SK-N-SH treated with all-trans-retinoic acid at 6 μM for 48 hours (cell line): ENCODE measurements around the gene DOCK4.

Source experiments
- ATAC-seq: fragments of 200-7000 bp; cut with Tn5 transposase; 3 replicates; pipeline ENCODE4 v1.9.1; 2020; ENCODE audit warnings: mild to moderate bottlenecking, moderate library complexity
- ARNTL ChIP-seq: fragments of 450-650 bp; formaldehyde crosslinking; IDR thresholded peaks from 2 replicates; pipeline ENCODE4 v1.5.0; 2020; ENCODE audit warnings: low read depth, mild to moderate bottlenecking, moderate library complexity, borderline replicate concordance
- BACH2 ChIP-seq: fragments of 250-450 bp; sonication (Bioruptor Pico); IDR thresholded peaks from 2 replicates; pipeline ENCODE4 v1.9.0; 2021; ENCODE audit warnings: mild to moderate bottlenecking, borderline replicate concordance
- CSDC2 ChIP-seq: fragments of 250-450 bp; sonication (Bioruptor Pico); IDR thresholded peaks from 2 replicates; pipeline ENCODE4 v1.5.0; 2020; ENCODE audit warnings: mild to moderate bottlenecking, moderate library complexity
- ESRRG ChIP-seq: fragments of 250-450 bp; sonication (Bioruptor Pico); IDR thresholded peaks from 2 replicates; pipeline ENCODE4 v1.6.1; 2021; ENCODE audit warnings: mild to moderate bottlenecking
- GLIS3 ChIP-seq: fragments of 250-450 bp; sonication (Bioruptor Pico); IDR thresholded peaks from 2 replicates; pipeline ENCODE4 v1.5.0; 2020; ENCODE audit warnings: mild to moderate bottlenecking, moderate library complexity
- ISL1 ChIP-seq: fragments of 250-450 bp; sonication (Bioruptor Pico); IDR thresholded peaks from 2 replicates; pipeline ENCODE4 v2.1.2; 2022; ENCODE audit warnings: mild to moderate bottlenecking, moderate library complexity
- OSR1 ChIP-seq: fragments of 250-450 bp; sonication (Bioruptor Pico); IDR thresholded peaks from 2 replicates; pipeline ENCODE4 v1.8.0; 2022; ENCODE audit warnings: moderate library complexity, mild to moderate bottlenecking, inconsistent platforms
- PPARA ChIP-seq: fragments of 250-450 bp; sonication (Bioruptor Pico); IDR thresholded peaks from 2 replicates; pipeline ENCODE4 v1.5.0; 2020; ENCODE audit warnings: mild to moderate bottlenecking, borderline replicate concordance
- RARB ChIP-seq: fragments of 250-450 bp; sonication (Bioruptor Pico); IDR thresholded peaks from 2 replicates; pipeline ENCODE4 v1.8.0; 2021; ENCODE audit warnings: mild to moderate bottlenecking, moderate library complexity
- SNAI2 ChIP-seq: fragments of 250-450 bp; sonication (Bioruptor Pico); IDR thresholded peaks from 2 replicates; pipeline ENCODE4 v1.5.0; 2020; ENCODE audit warnings: mild to moderate bottlenecking, moderate library complexity
- TCF4 ChIP-seq: fragments of 250-450 bp; sonication (Bioruptor Pico); IDR thresholded peaks from 2 replicates; pipeline ENCODE4 v1.8.0; 2021; ENCODE audit warnings: mild to moderate bottlenecking, moderate library complexity, borderline replicate concordance
- TOX ChIP-seq: fragments of 250-450 bp; sonication (Bioruptor Pico); IDR thresholded peaks from 2 replicates; pipeline ENCODE4 v1.8.0; 2021; ENCODE audit warnings: mild to moderate bottlenecking, moderate library complexity, borderline replicate concordance
- ZC3H10 ChIP-seq: fragments of 250-450 bp; sonication (Bioruptor Pico); IDR thresholded peaks from 2 replicates; pipeline ENCODE4 v1.5.1; 2021; ENCODE audit warnings: mild to moderate bottlenecking, moderate library complexity
- ZFP3 ChIP-seq: fragments of 250-450 bp; sonication (Bioruptor Pico); IDR thresholded peaks from 2 replicates; pipeline ENCODE4 v1.5.0; 2020; ENCODE audit warnings: mild to moderate bottlenecking, moderate library complexity
- ZFP30 ChIP-seq: fragments of 450-650 bp; formaldehyde crosslinking; IDR thresholded peaks from 2 replicates; pipeline ENCODE4 v1.5.0; 2022; ENCODE audit warnings: mild to moderate bottlenecking, moderate library complexity
- ZNF565 ChIP-seq: fragments of 450-650 bp; formaldehyde crosslinking; conservative IDR thresholded peaks from 2 replicates; pipeline ENCODE4 v1.5.0; 2020; ENCODE audit warnings: low read depth, mild to moderate bottlenecking, moderate library complexity
- ZNF70 ChIP-seq: fragments of 450-650 bp; formaldehyde crosslinking; IDR thresholded peaks from 2 replicates; pipeline ENCODE4 v1.5.0; 2020; ENCODE audit warnings: mild to moderate bottlenecking, moderate library complexity
- ZNF8 ChIP-seq: fragments of 450-650 bp; formaldehyde crosslinking; IDR thresholded peaks from 2 replicates; pipeline ENCODE4 v1.5.0; 2020; ENCODE audit warnings: mild to moderate bottlenecking, moderate library complexity
- TF ChIP-seq, protein P1 (sequence below): fragments of 250-450 bp; sonication (Bioruptor Pico); IDR thresholded peaks from 2 replicates; pipeline ENCODE4 v1.8.0; 2021; ENCODE audit warnings: low read depth, mild to moderate bottlenecking, moderate library complexity, borderline replicate concordance
- TF ChIP-seq, protein P2 (sequence below): fragments of 250-450 bp; sonication (Bioruptor Pico); IDR thresholded peaks from 2 replicates; pipeline ENCODE4 v1.5.1; 2020; ENCODE audit warnings: low read depth, mild to moderate bottlenecking, moderate library complexity
- TF ChIP-seq, protein P3 (sequence below): fragments of 250-450 bp; sonication (Bioruptor Pico); IDR thresholded peaks from 2 replicates; pipeline ENCODE4 v1.5.1; 2021; ENCODE audit warnings: mild to moderate bottlenecking, moderate library complexity
- TF ChIP-seq, protein P4 (sequence below): fragments of 250-450 bp; sonication (Bioruptor Pico); IDR thresholded peaks from 2 replicates; pipeline ENCODE4 v1.8.0; 2020; ENCODE audit warnings: mild to moderate bottlenecking, moderate library complexity, borderline replicate concordance
- TF ChIP-seq, protein P5 (sequence below): fragments of 250-450 bp; sonication (Bioruptor Pico); IDR thresholded peaks from 2 replicates; pipeline ENCODE4 v1.5.0; 2020; ENCODE audit warnings: mild to moderate bottlenecking, moderate library complexity

The DOCK4 gene

DNA sequence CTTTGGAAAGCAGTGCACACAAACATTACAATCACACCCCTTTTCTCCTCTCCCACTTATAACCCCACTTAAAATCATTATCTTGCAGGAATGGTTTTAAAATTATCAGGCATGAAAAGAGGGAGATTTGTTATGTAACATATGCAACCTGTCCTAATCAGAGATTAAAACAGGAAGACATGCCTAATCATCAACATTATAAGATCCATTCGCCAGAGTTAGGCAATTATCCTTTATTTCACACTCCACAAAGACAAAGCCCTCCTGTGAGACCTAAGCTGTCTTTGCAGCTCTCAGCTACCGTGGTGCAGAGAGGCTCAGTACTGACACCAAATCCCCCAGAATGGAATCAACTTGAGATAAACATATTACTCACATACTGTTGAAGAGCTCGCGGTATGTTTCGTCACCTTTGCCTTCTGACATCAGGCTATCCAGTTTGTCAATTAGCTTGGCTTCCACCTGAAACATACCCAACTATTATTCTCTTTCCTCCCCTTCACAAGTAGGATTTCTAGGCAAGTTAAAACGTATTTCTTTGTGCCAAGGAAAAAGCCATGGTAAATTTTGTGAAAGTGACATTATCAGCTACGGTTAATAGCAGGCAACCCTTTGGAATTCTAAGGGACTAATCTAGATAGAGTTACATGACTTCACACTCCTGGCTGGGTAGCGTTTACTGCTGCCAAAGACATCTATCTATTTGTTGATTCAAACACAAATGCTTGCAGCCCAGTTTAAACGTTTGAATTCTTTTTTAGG, 417.7 kb downstream of the DOCK4 start:
- TF ChIP-seq ZNF565 (CRISPR knock-in tag), result no peak
- TF ChIP-seq, protein P1, sequence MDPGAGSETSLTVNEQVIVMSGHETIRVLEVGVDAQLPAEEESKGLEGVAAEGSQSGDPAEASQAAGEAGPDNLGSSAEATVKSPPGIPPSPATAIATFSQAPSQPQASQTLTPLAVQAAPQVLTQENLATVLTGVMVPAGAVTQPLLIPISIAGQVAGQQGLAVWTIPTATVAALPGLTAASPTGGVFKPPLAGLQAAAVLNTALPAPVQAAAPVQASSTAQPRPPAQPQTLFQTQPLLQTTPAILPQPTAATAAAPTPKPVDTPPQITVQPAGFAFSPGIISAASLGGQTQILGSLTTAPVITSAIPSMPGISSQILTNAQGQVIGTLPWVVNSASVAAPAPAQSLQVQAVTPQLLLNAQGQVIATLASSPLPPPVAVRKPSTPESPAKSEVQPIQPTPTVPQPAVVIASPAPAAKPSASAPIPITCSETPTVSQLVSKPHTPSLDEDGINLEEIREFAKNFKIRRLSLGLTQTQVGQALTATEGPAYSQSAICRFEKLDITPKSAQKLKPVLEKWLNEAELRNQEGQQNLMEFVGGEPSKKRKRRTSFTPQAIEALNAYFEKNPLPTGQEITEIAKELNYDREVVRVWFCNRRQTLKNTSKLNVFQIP (CRISPR knock-in tag), result no peak
- no peak for TF ChIP-seq ZFP30 (CRISPR knock-in tag)
- no peak for TF ChIP-seq OSR1 (CRISPR knock-in tag)
- TF ChIP-seq, protein P2, sequence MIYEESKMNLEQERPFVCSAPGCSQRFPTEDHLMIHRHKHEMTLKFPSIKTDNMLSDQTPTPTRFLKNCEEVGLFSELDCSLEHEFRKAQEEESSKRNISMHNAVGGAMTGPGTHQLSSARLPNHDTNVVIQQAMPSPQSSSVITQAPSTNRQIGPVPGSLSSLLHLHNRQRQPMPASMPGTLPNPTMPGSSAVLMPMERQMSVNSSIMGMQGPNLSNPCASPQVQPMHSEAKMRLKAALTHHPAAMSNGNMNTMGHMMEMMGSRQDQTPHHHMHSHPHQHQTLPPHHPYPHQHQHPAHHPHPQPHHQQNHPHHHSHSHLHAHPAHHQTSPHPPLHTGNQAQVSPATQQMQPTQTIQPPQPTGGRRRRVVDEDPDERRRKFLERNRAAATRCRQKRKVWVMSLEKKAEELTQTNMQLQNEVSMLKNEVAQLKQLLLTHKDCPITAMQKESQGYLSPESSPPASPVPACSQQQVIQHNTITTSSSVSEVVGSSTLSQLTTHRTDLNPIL (CRISPR knock-in tag), result no peak
- TF ChIP-seq RARB (CRISPR knock-in tag), result no peak
- no peak for TF ChIP-seq PPARA (CRISPR knock-in tag)
- no peak for TF ChIP-seq TCF4 (CRISPR knock-in tag)
- no peak for TF ChIP-seq ESRRG
- no peak for TF ChIP-seq ZNF8
- no peak for TF ChIP-seq GLIS3 (CRISPR knock-in tag)
- TF ChIP-seq ZNF70 (CRISPR knock-in tag), result no peak
- no peak for TF ChIP-seq CSDC2 (CRISPR knock-in tag)
- no peak for TF ChIP-seq SNAI2
- TF ChIP-seq ZFP3 (CRISPR knock-in tag), result no peak
- TF ChIP-seq, protein P3, sequence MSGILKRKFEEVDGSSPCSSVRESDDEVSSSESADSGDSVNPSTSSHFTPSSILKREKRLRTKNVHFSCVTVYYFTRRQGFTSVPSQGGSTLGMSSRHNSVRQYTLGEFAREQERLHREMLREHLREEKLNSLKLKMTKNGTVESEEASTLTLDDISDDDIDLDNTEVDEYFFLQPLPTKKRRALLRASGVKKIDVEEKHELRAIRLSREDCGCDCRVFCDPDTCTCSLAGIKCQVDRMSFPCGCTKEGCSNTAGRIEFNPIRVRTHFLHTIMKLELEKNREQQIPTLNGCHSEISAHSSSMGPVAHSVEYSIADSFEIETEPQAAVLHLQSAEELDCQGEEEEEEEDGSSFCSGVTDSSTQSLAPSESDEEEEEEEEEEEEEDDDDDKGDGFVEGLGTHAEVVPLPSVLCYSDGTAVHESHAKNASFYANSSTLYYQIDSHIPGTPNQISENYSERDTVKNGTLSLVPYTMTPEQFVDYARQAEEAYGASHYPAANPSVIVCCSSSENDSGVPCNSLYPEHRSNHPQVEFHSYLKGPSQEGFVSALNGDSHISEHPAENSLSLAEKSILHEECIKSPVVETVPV, result no peak
- TF ChIP-seq BACH2, result no peak
- no peak for TF ChIP-seq ARNTL (CRISPR knock-in tag)
- no peak for TF ChIP-seq ZC3H10 (CRISPR knock-in tag)
- no peak for ATAC-seq

DNA sequence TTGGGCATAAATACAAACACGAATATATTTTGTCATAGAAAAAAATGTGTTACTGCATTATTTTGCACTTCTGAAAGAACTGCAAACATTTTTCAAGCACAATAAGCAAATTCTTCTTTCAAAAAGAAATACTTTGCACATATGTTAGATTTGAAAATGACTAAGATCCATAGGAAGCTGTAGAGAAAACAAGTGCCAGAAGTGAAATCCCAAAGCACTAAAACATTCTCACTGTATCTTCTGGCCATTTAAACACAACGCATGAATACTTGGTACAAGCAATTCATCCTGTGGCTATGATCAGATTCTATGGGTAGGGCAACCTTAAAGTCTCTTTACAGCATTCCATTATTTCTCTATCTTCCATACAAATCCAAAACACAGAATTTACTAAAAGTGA, 418.5 kb downstream of the DOCK4 start:
- TF ChIP-seq ZNF70 (CRISPR knock-in tag) (no peak), ISL1 (no peak), SNAI2 (no peak), TOX (no peak), ZC3H10 (CRISPR knock-in tag) (no peak), RARB (CRISPR knock-in tag) (no peak), ARNTL (CRISPR knock-in tag) (no peak), TCF4 (CRISPR knock-in tag) (no peak), ZFP30 (CRISPR knock-in tag) (no peak), ZNF565 (CRISPR knock-in tag) (no peak), ZFP3 (CRISPR knock-in tag) (no peak), CSDC2 (CRISPR knock-in tag) (no peak), OSR1 (CRISPR knock-in tag) (no peak), GLIS3 (CRISPR knock-in tag) (no peak)
- TF ChIP-seq, protein P4, sequence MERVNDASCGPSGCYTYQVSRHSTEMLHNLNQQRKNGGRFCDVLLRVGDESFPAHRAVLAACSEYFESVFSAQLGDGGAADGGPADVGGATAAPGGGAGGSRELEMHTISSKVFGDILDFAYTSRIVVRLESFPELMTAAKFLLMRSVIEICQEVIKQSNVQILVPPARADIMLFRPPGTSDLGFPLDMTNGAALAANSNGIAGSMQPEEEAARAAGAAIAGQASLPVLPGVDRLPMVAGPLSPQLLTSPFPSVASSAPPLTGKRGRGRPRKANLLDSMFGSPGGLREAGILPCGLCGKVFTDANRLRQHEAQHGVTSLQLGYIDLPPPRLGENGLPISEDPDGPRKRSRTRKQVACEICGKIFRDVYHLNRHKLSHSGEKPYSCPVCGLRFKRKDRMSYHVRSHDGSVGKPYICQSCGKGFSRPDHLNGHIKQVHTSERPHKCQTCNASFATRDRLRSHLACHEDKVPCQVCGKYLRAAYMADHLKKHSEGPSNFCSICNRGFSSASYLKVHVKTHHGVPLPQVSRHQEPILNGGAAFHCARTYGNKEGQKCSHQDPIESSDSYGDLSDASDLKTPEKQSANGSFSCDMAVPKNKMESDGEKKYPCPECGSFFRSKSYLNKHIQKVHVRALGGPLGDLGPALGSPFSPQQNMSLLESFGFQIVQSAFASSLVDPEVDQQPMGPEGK (CRISPR knock-in tag), result no peak
- TF ChIP-seq, protein P5, sequence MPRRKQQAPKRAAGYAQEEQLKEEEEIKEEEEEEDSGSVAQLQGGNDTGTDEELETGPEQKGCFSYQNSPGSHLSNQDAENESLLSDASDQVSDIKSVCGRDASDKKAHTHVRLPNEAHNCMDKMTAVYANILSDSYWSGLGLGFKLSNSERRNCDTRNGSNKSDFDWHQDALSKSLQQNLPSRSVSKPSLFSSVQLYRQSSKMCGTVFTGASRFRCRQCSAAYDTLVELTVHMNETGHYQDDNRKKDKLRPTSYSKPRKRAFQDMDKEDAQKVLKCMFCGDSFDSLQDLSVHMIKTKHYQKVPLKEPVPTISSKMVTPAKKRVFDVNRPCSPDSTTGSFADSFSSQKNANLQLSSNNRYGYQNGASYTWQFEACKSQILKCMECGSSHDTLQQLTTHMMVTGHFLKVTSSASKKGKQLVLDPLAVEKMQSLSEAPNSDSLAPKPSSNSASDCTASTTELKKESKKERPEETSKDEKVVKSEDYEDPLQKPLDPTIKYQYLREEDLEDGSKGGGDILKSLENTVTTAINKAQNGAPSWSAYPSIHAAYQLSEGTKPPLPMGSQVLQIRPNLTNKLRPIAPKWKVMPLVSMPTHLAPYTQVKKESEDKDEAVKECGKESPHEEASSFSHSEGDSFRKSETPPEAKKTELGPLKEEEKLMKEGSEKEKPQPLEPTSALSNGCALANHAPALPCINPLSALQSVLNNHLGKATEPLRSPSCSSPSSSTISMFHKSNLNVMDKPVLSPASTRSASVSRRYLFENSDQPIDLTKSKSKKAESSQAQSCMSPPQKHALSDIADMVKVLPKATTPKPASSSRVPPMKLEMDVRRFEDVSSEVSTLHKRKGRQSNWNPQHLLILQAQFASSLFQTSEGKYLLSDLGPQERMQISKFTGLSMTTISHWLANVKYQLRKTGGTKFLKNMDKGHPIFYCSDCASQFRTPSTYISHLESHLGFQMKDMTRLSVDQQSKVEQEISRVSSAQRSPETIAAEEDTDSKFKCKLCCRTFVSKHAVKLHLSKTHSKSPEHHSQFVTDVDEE (CRISPR knock-in tag), result no peak
- TF ChIP-seq, protein P2 (CRISPR knock-in tag), result no peak
- TF ChIP-seq, protein P3, result no peak
- TF ChIP-seq, protein P1 (CRISPR knock-in tag), result no peak
- no peak for ATAC-seq
